ENCODE data around the gene KBTBD2. TPM values are rescaled to one million over a fixed set of nuclear protein-coding genes. Genes with fewer than 3 reads are reported as not detected.
"Not testable (repeated sequence)": the region's sequence is repeated elsewhere in the genome, so short reads cannot be mapped to it uniquely, and the experiment has no call there.

KBTBD2 gene
- total and polyA plus RNA-seq, 2 donors (not counting 3 experiments of a cell fraction or from before 2014, with no cell fraction given) = 24.8 to 36.6 TPM

- no peak overlapping the region for H3K4me2 ChIP-seq (ENCODE audit: insufficient read depth, low read length)
- DNase-seq (ENCODE audit: low read depth, low spot score) (peak; percentile 79), FAIRE-seq (no peak)
- H3K4me1 ChIP-seq (ENCODE audit: control insufficient read depth, extremely low read depth, insufficient read depth, low read length) = no peaks in the 10 kb centered on the region
- no peaks in the 10 kb centered on the region for H3K9me1 ChIP-seq (replicated peaks; ENCODE audit: control insufficient read depth, extremely low read depth, insufficient read depth, low read length)
- H3K27ac ChIP-seq (ENCODE audit: insufficient read depth, low read depth, low read length) = no peak overlapping the region
- intact Hi-C loops (cut with micrococcal nuclease) (loop anchor here (1.0 to 2.0 kb wide), 4 partner anchors 97 to 263 kb away; partner anchors contain the start of gene RP9), dilution Hi-C loops (cut with MboI; ENCODE audit: extremely low pct_ligation_motif_present, low sequenced_read_pairs) (no loop called here)
- no peaks in the 10 kb centered on the region for H4K20me1 ChIP-seq (replicated peaks; ENCODE audit: control insufficient read depth, extremely low read depth, insufficient read depth, low read length)
- no peaks in the 10 kb centered on the region for H3K79me2 ChIP-seq (ENCODE audit: control insufficient read depth, insufficient read depth, low read length)
- H3K36me3 ChIP-seq (ENCODE audit: control insufficient read depth in 2 of 2, extremely low read depth in 1 of 2, insufficient read depth in 2 of 2, low read length in 2 of 2) = no peaks in the 10 kb centered on the region
- TF ChIP-seq CTCF (IDR thresholded peaks at IDR 0.05; ENCODE audit: extremely low read depth in 1 of 2, insufficient read depth in 1 of 2, low read depth in 1 of 2, low read length in 2 of 2) = peak; percentile 73 to 88
- no peak for TF ChIP-seq POLR2A (IDR thresholded peaks at IDR 0.05; ENCODE audit: low read depth, low read length)
- BruUV-seq (replicated peaks) = no TSS peak
- H3K4me3 ChIP-seq (replicated peaks in 1 of 3; ENCODE audit: insufficient read depth in 1 of 3, low read depth in 1 of 3, low read length in 3 of 3) = no peak overlapping the region
- no peaks in the 10 kb centered on the region for H3K27me3 ChIP-seq (ENCODE audit: control insufficient read depth in 2 of 2, insufficient read depth in 2 of 2, low read length in 2 of 2)
- ChIA-PET POLR2A (no interaction called here), CTCF (interaction anchor here (0.6 to 3.6 kb wide), 50 partner anchors 8 to 875 kb away, joined by 3 to 45 read pairs (median 6); partner anchors contain the start of genes FKBP9, KBTBD2 and RP9)
- peak overlapping the region; percentile 17 for H2AFZ ChIP-seq (ENCODE audit: low read depth, low read length)
- H3K9me3 ChIP-seq (replicated peaks; ENCODE audit: control insufficient read depth, insufficient read depth, low read length) = no peaks in the 10 kb centered on the region
- no peak overlapping the region for H3K9ac ChIP-seq (replicated peaks; ENCODE audit: extremely low read depth, insufficient read depth, low read length)
Measured at GRCh38 chr7:32846630-32847225, 44.8 kb downstream of the KBTBD2 start.

- POLR2A ChIA-PET; H3K27me3 ChIP-seq (ENCODE audit: control insufficient read depth in 2 of 2, insufficient read depth in 2 of 2, low read length in 2 of 2); H3K4me3 ChIP-seq (replicated peaks in 1 of 3; ENCODE audit: insufficient read depth in 1 of 3, low read depth in 1 of 3, low read length in 3 of 3); H3K27ac ChIP-seq (ENCODE audit: insufficient read depth, low read depth, low read length); FAIRE-seq; H3K9ac ChIP-seq (replicated peaks; ENCODE audit: extremely low read depth, insufficient read depth, low read length); intact Hi-C loops (cut with micrococcal nuclease); H3K9me1 ChIP-seq (replicated peaks; ENCODE audit: control insufficient read depth, extremely low read depth, insufficient read depth, low read length); H3K4me1 ChIP-seq (ENCODE audit: control insufficient read depth, extremely low read depth, insufficient read depth, low read length); H3K9me3 ChIP-seq (replicated peaks; ENCODE audit: control insufficient read depth, insufficient read depth, low read length); H2AFZ ChIP-seq (ENCODE audit: low read depth, low read length); H3K79me2 ChIP-seq (ENCODE audit: control insufficient read depth, insufficient read depth, low read length); DNase-seq (ENCODE audit: low read depth, low spot score); H3K4me2 ChIP-seq (ENCODE audit: insufficient read depth, low read length); BruUV-seq (replicated peaks); H4K20me1 ChIP-seq (replicated peaks; ENCODE audit: control insufficient read depth, extremely low read depth, insufficient read depth, low read length); dilution Hi-C loops (cut with MboI; ENCODE audit: extremely low pct_ligation_motif_present, low sequenced_read_pairs); H3K36me3 ChIP-seq (ENCODE audit: control insufficient read depth in 2 of 2, extremely low read depth in 1 of 2, insufficient read depth in 2 of 2, low read length in 2 of 2): not testable (repeated sequence)
- CTCF ChIA-PET = interaction anchor here (0.7 to 3.6 kb wide), 9 partner anchors 15 to 264 kb away, joined by 3 to 45 read pairs (median 26); partner anchors contain the start of genes KBTBD2 and RP9
Measured at GRCh38 chr7:32844748-32845147, 46.8 kb downstream of the KBTBD2 start.

GRCh38 chr7:32843763-32844162, 47.8 kb downstream of the KBTBD2 start:
- dilution Hi-C loops (cut with MboI; ENCODE audit: extremely low pct_ligation_motif_present, low sequenced_read_pairs); intact Hi-C loops (cut with micrococcal nuclease); H4K20me1 ChIP-seq (replicated peaks; ENCODE audit: control insufficient read depth, extremely low read depth, insufficient read depth, low read length); H3K79me2 ChIP-seq (ENCODE audit: control insufficient read depth, insufficient read depth, low read length); H3K9me1 ChIP-seq (replicated peaks; ENCODE audit: control insufficient read depth, extremely low read depth, insufficient read depth, low read length); POLR2A ChIA-PET; H3K4me3 ChIP-seq (replicated peaks in 1 of 3; ENCODE audit: insufficient read depth in 1 of 3, low read depth in 1 of 3, low read length in 3 of 3); FAIRE-seq; H3K27ac ChIP-seq (ENCODE audit: insufficient read depth, low read depth, low read length); H3K9ac ChIP-seq (replicated peaks; ENCODE audit: extremely low read depth, insufficient read depth, low read length); H3K9me3 ChIP-seq (replicated peaks; ENCODE audit: control insufficient read depth, insufficient read depth, low read length); H3K36me3 ChIP-seq (ENCODE audit: control insufficient read depth in 2 of 2, extremely low read depth in 1 of 2, insufficient read depth in 2 of 2, low read length in 2 of 2); H3K4me1 ChIP-seq (ENCODE audit: control insufficient read depth, extremely low read depth, insufficient read depth, low read length); CTCF ChIA-PET; H3K4me2 ChIP-seq (ENCODE audit: insufficient read depth, low read length); BruUV-seq (replicated peaks); H3K27me3 ChIP-seq (ENCODE audit: control insufficient read depth in 2 of 2, insufficient read depth in 2 of 2, low read length in 2 of 2): not testable (repeated sequence)
- peak; percentile 9 for DNase-seq (ENCODE audit: low read depth, low spot score)
- peak overlapping the region; percentile 42 for H2AFZ ChIP-seq (ENCODE audit: low read depth, low read length)

Measured in endothelial cell of umbilical vein (primary cell).